CD4-positive, alpha-beta T cell treated with Interleukin-1 beta for 1 hour (primary cell): ENCODE measurements around the gene CHST11.

Source experiments
- DNase-seq, 2 donors: peaks; one replicate each; pipeline ENCODE4 v3.0.0-alpha.2; 2020 to 2022

Gene CHST11

DNA sequence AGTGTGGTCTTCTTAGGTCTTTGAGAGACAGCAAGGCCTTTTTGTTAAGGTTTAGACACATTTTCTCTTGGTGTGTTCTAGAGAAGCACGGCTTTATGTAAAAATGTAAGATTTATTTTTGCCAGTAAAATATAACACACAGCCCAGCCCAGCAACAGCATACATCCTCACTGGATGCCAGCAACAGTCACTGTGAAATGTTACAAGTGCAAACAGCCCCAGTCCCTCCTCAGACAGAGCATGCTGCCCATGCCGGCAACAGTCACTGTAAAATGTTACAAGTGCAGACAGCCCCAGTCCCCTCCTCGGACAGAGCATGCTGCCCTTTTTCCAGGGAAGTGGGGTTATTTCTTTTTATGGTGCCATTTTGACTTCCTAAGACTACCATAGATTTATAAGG is 207.6 kb downstream of the CHST11 start:
- DNase-seq, result no peak

DNA sequence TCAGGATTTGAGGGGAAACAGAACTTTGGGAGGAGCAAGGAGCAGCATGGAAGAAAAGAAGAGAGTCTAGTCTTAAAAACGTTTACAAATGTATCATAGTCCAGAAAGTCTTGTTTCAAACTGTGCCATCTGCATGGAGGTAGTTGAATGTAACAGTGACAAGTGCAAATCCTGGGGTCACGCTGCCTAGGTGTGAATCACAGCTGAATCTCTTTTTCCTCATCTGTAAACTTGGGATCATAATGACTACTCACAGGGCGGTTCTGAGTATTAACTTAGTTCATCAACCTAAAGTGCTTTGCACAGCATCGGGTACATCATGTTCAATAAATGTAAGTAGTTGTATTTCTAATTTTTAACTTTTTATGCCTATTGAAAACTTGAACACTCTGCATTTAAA is 208.5 kb downstream of the CHST11 start:
- no peak for DNase-seq

DNA sequence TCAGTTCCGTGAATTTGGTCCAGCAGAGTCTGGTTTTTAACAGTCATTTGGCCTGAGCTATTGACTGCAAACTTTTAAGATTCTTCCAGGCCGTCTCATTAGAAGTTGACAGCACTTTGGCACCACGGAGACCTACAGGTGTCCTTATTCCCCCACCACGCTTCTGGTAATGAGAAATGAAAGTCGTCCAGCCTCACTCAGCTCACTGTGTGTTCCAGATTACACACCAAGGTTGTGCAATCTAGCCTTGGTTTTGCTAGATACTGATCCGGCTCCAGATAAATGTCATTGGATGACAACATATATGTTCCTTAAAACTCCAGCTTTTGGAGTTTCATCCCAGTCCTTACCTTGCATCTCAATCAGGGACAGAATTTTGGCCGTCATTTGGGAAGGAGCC is 210.4 kb downstream of the CHST11 start:
- no peak for DNase-seq

DNA sequence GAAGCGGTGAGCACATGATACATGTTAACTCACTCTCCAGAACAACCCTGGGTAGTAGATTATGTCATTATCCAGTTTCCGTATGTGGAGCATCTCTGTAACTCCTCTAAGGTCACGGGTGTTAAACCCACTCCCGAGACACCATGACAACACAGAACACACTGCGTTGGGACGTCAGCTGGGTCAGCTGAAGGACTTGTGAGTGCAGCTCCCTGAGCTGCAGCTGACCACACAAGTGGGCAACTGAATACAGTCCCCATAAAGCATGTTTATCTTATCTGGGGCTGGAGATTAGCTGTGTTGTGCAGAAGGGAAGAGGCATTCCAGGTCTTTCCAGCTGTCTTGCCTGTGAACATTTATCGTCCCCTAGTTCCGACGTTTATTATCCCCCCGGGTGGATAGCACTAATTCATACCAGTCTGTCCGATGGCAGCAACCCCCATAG is 211.5 kb downstream of the CHST11 start:
- DNase-seq, result no peak

GRCh38 chr12:104669089-104669721 is 212.5 kb downstream of the CHST11 start:
- no peak for DNase-seq

DNA sequence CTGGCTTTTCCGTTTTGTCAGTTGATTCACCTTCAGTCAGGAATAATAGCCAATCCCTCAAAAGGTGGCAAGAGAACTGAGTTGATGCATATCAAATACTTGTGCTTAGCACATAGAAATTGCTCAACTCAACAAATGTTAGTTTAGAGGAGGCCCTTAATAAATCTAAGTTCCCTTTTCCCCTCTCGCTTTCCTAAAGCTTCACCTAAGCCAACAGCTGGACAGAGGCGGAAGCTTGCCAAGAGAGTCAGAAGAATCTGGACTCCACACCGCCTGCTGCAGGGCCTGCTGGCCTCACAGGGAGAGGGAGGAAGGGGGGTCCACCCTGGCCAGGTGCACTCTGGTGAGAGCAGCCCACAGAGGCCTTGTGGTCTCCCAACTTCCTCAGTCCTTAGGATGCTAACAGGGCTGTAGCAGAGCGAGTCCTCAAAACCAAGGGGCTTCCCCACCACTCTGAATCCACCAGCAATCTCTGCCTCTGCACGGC is 213.1 kb downstream of the CHST11 start:
- peak; percentile 29 to 43 for DNase-seq

GRCh38 chr12:104670439-104671408 is 214.0 kb downstream of the CHST11 start:
- DNase-seq, result no peak

DNA sequence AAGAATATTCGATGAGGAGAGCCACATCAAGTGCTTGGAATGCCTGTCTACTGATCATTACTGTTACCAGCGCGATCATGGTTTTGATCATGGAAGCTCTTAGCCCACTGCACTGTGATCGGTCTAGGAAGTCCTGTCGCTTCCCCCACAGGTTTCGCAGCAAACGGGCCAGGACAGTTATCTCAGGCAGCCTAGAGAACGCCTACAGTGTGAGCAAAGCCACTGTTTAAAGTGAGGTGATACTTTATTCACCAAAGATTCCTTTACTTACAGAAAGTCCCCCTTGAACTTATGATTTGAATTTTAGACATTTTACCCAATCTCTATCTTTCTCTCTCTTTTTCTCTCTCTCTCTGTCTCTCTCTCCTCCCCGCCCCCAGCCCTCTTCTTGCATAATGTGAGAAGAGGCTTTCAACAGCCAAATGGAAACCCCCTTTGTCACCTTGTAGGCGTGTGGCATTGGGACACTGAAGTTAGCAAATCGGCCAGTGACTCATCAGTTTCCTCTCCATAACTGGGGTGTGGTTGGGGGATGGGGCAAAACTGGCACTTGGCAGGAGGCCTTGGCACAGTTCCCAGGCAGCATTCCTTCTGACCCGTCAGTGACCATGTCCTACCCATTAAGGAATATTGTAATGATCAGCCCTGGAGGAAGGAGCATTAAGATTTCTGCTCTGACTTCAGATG is 214.8 kb downstream of the CHST11 start:
- peak; percentile 75 to 83 for DNase-seq

DNA sequence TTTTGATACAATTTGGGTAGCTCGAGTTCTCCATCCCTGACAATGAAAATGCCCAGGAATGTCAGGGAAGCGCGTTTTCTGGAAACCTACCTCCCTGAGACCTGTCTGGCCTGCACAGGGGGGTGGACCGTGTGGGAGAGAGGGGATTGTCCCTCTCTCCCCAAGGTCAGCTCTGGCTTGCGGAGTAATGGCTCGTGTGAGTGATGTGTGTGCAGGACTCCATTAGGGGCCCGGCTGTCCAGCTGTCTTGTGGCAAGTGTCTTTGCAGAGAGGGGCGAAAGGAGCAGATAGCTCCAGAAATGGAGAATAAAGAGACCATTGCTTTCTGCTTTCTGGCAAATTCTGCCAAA is 215.3 kb downstream of the CHST11 start:
- no peak for DNase-seq

DNA sequence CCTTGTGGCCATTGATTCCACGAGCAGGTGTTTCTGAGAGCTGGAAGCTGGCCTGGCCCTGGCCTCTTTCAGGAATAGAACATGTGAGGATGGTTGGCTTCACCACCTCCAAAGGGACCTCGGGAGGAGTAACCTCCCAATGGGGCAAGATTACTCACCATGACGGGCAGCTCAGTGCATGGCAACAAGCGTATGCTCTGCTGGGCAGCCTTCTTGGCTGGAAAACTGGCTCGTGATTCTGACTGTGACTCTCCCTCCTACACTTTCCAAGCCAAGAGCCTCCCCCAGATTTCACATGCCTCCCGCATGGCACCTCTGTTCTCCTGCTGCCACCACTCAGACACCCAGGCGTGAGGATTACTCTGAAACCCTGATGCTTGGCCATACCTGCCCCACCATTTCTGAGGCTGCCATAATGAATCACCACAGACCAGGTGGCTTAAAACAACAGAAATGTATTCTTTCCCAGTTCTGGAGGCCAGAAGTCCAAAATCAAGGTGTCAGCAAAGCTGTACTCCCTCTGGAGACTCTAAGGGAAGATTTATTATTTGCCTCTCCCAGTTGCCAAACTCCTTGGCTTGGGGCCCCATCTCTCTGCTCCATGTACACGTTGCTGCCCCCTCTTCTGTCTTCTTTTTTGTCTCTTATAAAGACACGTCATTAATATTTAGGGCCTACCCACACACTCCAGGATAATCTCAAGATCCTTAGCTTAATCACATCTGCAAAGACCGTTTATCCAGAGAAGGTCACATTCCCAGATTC is 215.9 kb downstream of the CHST11 start:
- DNase-seq, result no peak

DNA sequence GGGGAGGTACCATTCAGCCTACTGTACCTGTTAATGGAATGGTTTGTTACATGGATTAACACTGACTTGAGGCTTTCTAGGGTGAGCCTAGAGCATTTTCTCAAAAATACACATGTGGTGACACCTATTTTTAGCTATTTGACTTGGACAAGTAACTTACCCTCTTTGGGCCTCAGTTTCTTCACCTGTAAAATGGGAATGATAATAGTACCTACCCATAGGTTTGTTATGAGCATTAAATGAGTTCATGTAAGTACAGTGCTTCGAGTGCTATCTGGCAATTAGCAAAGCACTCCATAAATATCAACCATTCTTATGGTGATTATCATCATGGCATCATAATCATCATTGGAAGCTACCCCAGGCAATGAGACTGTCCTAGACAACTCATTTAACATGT is 216.5 kb downstream of the CHST11 start:
- no peak for DNase-seq

- no peak for DNase-seq
Measured at GRCh38 chr12:104673696-104674482, 217.1 kb downstream of the CHST11 start.

GRCh38 chr12:104676636-104677035 is 219.9 kb downstream of the CHST11 start:
- DNase-seq, result no peak

- no peak for DNase-seq
Measured at GRCh38 chr12:104677441-104678089, 220.8 kb downstream of the CHST11 start.

DNA sequence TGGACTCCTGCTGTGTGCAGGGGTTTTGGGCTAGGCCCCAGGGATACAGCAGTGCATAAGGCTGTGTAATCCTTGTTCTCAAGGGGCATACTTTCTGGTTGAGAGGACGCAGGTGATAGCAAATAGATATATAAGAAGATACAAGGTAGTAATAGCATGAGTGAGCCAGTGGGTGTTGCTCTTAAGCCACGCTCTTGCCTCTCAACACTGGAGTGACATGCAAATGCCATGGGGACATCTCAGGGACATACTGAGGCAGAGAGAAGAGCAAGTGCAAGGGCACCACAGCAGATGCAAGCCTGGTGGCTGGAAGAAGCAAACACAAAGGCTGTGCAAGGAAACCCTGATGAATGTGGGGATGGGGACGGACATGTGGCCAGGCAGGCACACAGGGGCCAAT is 223.3 kb downstream of the CHST11 start:
- peak; percentile 40 to 42 for DNase-seq

DNA sequence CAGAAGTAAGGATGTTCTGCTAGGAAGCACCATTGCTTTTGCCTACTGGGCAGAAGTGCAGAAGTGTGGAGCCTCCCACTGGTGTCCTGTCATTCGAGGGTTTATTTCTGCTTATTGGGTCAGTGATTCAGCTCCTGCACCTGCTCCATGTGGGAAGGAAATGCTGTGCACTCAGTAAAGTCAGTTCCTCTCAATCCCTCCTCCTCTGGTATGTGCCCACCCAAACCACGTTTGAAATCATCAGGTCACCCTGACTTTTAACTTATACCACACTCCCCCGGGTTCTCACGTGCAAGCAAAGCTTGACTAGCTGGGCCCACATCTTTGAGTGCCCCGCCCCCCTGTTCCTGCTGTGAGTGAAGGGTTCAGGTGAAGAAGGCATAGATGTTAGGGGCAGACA is 223.7 kb downstream of the CHST11 start:
- no peak for DNase-seq

DNA sequence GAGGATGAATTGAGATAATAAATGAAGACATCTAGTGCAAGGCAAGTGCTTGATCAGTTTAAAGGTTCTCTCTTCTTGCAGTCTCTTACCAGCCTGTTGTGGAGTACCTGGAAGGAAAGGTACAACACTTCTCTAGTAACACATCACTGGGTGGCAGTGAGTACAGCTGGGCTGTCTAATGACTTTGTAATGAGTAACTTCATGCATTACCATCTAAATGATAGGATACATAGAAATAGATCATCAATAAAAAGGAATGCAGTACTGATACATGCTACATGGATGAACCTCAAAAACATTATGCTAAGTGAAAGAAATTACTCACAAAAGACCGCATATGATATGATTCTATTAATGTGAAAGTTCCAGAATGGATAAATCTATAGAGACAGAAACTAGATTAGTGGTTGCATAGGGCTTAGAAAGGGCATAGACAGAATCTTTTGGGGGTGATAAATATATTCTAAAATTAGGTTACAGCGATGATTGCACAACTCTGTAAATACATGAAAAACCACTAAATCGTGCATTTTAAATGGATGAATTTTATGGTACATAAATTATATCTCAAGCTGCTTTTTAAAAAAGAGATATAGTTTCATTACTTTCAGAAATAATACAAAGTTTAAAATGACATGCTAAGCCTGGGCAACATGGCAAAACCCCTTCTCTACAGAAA is 224.4 kb downstream of the CHST11 start:
- DNase-seq, result no peak

DNA sequence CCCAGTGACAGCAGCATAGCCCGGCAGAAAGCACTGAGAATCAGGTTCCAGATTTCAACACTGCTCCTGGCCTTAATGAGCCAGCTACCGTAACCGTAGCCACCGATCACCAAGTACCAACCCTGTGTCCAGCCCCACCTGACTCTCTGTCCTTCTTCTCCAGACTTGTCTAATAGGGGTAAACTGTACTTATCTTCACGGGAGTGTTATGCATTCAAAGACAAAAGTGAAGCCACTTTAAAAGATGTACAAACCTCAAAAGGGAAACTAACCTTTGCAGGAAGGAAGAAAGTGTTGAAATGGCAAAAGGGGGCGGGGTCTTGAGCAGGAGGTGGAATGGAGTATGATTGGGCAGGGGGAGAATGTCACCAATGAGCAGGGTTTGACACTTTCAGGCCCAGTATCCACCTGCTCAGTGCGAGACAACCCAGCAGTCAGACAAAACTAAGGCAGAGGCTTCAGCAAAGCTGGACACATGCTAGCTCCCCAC is 226.1 kb downstream of the CHST11 start:
- peak; percentile 70 to 81 for DNase-seq

DNA sequence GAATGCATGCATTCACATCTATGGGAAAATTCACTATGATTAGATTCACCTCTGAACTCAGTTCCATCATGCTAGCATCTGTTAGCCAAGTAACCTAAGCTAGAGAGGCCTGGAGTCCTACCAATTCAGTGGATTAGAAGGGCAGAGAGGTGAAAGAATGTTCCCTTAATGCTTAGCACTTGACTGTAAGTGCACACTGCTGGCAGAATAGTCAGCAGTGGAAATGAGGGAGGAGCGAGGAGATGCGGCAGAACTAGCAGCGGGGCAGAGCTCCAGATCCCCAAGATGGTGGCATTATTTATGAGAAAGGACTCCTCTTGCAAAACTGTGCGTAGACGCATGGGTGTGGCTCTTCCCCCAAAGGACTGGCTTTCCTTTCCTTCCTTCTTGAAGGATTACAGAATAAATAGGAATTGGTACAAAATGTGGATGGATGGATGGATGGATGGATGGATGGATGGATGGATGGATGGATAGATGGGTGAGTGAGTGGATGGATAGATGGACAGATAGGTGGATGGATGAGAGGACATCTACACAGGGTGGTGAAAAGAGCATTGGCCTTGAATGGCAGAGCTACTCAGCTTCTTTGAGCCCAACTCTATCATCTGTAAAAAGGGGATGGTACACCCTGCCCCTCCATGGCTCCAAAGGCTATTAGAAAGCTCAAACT is 227.2 kb downstream of the CHST11 start:
- no peak for DNase-seq

- no peak for DNase-seq
Measured at GRCh38 chr12:104684884-104685283, 228.1 kb downstream of the CHST11 start.
